Naive thymus-derived CD4-positive, alpha-beta T cell (primary cell): ENCODE data around the gene ARL8B. TPM values are rescaled to one million over a fixed set of nuclear protein-coding genes. Genes with fewer than 3 reads are reported as not detected.
"Not testable (repeated sequence)": the region's sequence is repeated elsewhere in the genome, so short reads cannot be mapped to it uniquely, and the experiment has no call there.

Experiments used
- ATAC-seq: fragments of 150-1000 bp; cut with Tn5 transposase; 2 replicates; pipeline ENCODE4 v1.10.0; 2021; ENCODE audit warnings: mild to moderate bottlenecking, moderate library complexity
- CTCF ChIA-PET: fragments of 350-600 bp; sonication (Branson Sonifier 250); formaldehyde crosslinking; loops from one replicate; lab custom pipeline; 2021; ENCODE audit warnings: antibody characterized with exemption; lab: Charles Lee
- POLR2A ChIA-PET: fragments of 350-600 bp; sonication (Branson Sonifier 250); formaldehyde crosslinking; loops from one replicate; lab custom pipeline; 2021; ENCODE audit warnings: antibody characterized with exemption, inconsistent platforms; lab: Charles Lee
- DNase-seq, 9 donors: peaks; one replicate each; pipeline versions ENCODE4 v3.0.0 to v3.0.0-alpha.2; 2020 to 2022; ENCODE audit warnings: mixed read lengths in 1 of 9
- H3K27ac ChIP-seq: one replicate; pipeline ENCODE4 v1.7.0; 2013; ENCODE audit warnings: mild to moderate bottlenecking, low read depth, low read length, moderate library complexity
- H3K27me3 ChIP-seq, 2 donors: one replicate each; pipeline ENCODE4 v1.7.0; 2013; ENCODE audit warnings: low read length in 2 of 2, mild to moderate bottlenecking in 2 of 2, moderate library complexity in 2 of 2; ENCODE audit not compliant: control insufficient read depth in 2 of 2, insufficient read depth in 2 of 2
- H3K36me3 ChIP-seq, 3 experiments: 1 replicate in 2 of 3; 2 replicates in 1 of 3; pipeline ENCODE4 v1.7.0; 2013; ENCODE audit warnings: low read length in 3 of 3, mild to moderate bottlenecking in 3 of 3, moderate library complexity in 1 of 3; ENCODE audit not compliant: insufficient read depth in 3 of 3, control insufficient read depth in 2 of 3
- H3K4me1 ChIP-seq, 2 donors: one replicate each; pipeline ENCODE4 v1.7.0; 2013; ENCODE audit warnings: low read length in 2 of 2, mild to moderate bottlenecking in 2 of 2, moderate library complexity in 1 of 2; ENCODE audit not compliant: control insufficient read depth in 2 of 2, insufficient read depth in 2 of 2
- H3K4me3 ChIP-seq: 2 replicates; pipeline ENCODE4 v1.7.0; 2013; ENCODE audit warnings: mild to moderate bottlenecking, low read length
- H3K9me3 ChIP-seq, 3 experiments: 1 replicate in 2 of 3; 2 replicates in 1 of 3; pipeline ENCODE4 v1.7.0; 2013; ENCODE audit warnings: low read length in 3 of 3; ENCODE audit not compliant: control insufficient read depth in 2 of 3
- H3K27ac Mint-ChIP-seq, 9 donors: one replicate each; pipeline ENCODE4 v1.8.0; 2020 to 2022; ENCODE audit warnings: mixed read lengths in 9 of 9, mild to moderate bottlenecking in 8 of 9, moderate library complexity in 5 of 9, inconsistent platforms in 2 of 9
- H3K27me3 Mint-ChIP-seq, 5 donors: one replicate each; pipeline ENCODE4 v1.8.0; 2021 to 2022; ENCODE audit warnings: mixed read lengths in 5 of 5, mild to moderate bottlenecking in 1 of 5
- H3K36me3 Mint-ChIP-seq, 5 donors: one replicate each; pipeline ENCODE4 v1.8.0; 2020 to 2022; ENCODE audit warnings: mixed read lengths in 5 of 5, mild to moderate bottlenecking in 3 of 5, inconsistent platforms in 1 of 5
- H3K4me1 Mint-ChIP-seq, 7 donors: one replicate each; pipeline ENCODE4 v1.8.0; 2020 to 2022; ENCODE audit warnings: mixed read lengths in 7 of 7, mild to moderate bottlenecking in 3 of 7, inconsistent platforms in 1 of 7
- H3K4me3 Mint-ChIP-seq, 10 donors: one replicate each; pipeline ENCODE4 v1.8.0; 2020 to 2022; ENCODE audit warnings: mild to moderate bottlenecking in 10 of 10, mixed read lengths in 10 of 10, moderate library complexity in 6 of 10, inconsistent platforms in 2 of 10
- H3K9me3 Mint-ChIP-seq, 11 donors: one replicate each; pipeline ENCODE4 v1.8.0; 2020 to 2022; ENCODE audit warnings: mixed read lengths in 11 of 11, mild to moderate bottlenecking in 4 of 11, inconsistent platforms in 1 of 11, moderate library complexity in 1 of 11
- intact Hi-C, 2 donors: fragments of 100-400 bp; cut with micrococcal nuclease; formaldehyde crosslinking; loops; one replicate each; pipeline ENCODE4 v1.15.1; 2023
- polyA plus RNA-seq, 2 donors: library from polyadenylated mRNA; unstranded; fragments of 300-500 nt; fragmentation: Illumina TruSeq; gene quantifications; one replicate each; pipeline ENCODE4 v1.2.3, GENCODE V29; 2021
- total RNA-seq, 6 experiments: library from RNA in 5 of 6; stranded (reverse) in 5 of 6; gene quantifications; 1 replicate in 5 of 6; 2 replicates in 1 of 6; pipeline ENCODE4 v1.2.3 and lab custom pipeline; 2021 to 2026

The ARL8B gene
- total and polyA plus RNA-seq, 7 experiments from 2014 or later: 43.7 to 66.1 (median 48.4) TPM

DNA sequence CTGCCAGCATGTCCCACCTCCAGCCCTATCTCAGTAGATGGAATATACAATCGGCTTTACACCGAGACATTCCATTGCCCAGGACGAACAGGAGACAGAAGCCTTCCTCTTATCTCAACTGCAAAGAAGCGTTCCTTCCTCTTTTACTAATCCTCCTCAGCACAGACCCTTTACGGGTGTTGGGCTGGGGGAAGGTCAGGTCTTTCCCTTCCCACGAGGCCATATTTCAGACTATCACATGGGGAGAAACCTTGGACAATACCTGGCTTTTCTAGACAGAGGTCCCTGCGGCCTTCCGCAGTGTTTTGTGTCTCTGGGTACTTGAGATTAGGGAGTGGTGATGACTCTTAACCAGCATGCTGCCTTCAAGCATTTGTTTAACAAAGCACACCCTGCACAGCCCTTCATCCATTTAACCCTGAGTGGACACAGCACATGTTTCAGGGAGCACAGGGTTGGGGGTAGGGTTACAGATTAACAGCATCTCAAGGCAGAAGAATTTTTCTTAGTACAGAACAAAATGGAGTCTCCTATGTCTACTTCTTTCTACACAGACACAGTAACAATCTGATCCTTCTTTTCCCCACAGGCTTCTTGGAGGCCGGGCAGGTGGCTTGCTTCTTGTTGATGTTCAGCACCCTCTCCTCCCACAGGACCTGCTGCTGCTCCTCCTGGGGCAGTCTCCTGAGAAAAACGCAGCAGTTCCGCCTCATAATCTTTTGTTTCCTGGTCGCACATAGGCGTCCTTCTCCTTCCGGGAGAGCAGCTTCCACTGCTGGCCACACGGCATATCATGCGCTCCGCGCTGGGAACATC is 39.9 kb upstream of the ARL8B start:
- H3K9me3 Mint-ChIP-seq, CTCF ChIA-PET, intact Hi-C loops, H3K9me3 ChIP-seq, ATAC-seq, H3K27me3 ChIP-seq, POLR2A ChIA-PET, H3K36me3 ChIP-seq, H3K36me3 Mint-ChIP-seq, DNase-seq, H3K4me1 ChIP-seq, H3K4me3 ChIP-seq, H3K27ac ChIP-seq, H3K27ac Mint-ChIP-seq, H3K4me3 Mint-ChIP-seq, H3K4me1 Mint-ChIP-seq: not testable (repeated sequence)
- H3K27me3 Mint-ChIP-seq: peaks cover 0 to 23% (median 5%) of the 10 kb centered on the region in 5 donors

DNA sequence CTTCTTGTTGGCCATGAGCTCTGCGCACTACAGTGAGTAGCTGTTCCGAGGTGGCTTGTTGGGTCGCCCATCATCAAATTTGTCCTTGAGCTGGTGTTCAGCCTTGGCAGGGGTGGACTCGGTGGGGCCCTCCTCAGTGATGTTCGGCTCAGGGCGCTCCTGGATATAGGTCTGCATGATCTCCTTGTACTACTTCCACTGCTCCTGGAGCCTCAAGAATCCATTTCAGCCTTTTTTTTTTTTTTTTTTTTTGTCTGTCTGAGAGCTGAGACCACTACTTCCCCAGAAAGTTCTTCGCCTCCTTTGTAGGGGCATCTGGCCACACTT is 39.3 kb upstream of the ARL8B start:
- H3K27me3 ChIP-seq: no peaks in the 10 kb centered on the region
- intact Hi-C loops: no loop called here
- Mint-ChIP-seq H3K36me3 (no peaks in the 10 kb centered on the region), H3K4me1 (no peaks in the 10 kb centered on the region), H3K27me3 (peaks cover 0 to 21% (median 5%) of the 10 kb centered on the region in 5 donors), H3K4me3 (no peak overlapping the region), H3K27ac (no peak overlapping the region), H3K9me3 (no peaks in the 10 kb centered on the region)
- no peak overlapping the region for H3K27ac ChIP-seq
- ATAC-seq: no peak
- no peaks in the 10 kb centered on the region for H3K4me1 ChIP-seq
- H3K9me3 ChIP-seq: no peaks in the 10 kb centered on the region
- CTCF ChIA-PET: no interaction called here
- H3K36me3 ChIP-seq: no peaks in the 10 kb centered on the region
- POLR2A ChIA-PET: no interaction called here
- DNase-seq: no peak
- H3K4me3 ChIP-seq: no peak overlapping the region

DNA sequence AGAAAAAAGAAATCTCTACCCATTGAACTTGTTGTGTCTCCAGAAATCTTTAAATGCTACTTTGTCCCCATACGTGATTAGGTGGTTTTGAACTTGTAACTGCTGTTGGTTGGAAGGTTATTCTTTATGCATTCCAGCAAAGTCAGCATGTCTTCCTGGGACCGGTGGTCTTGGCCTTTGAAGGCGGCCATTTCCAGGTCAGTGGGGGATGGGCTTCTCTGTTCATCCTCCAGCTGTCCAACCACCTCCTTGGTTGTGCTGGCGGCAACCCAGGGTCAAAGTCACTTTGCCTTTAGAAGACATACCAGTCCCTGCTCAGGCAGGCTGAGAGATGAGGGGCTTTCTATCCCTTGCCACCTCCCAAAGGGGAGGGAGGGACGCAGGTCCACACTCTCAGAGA is 37.9 kb upstream of the ARL8B start:
- no peaks in the 10 kb centered on the region for H3K9me3 Mint-ChIP-seq
- H3K27ac ChIP-seq: no peak overlapping the region
- no peaks in the 10 kb centered on the region for H3K36me3 ChIP-seq
- H3K36me3 Mint-ChIP-seq: no peaks in the 10 kb centered on the region
- intact Hi-C loops: no loop called here
- no peaks in the 10 kb centered on the region for H3K4me1 Mint-ChIP-seq
- H3K4me1 ChIP-seq: no peaks in the 10 kb centered on the region
- H3K9me3 ChIP-seq: no peaks in the 10 kb centered on the region
- ATAC-seq (no peak), DNase-seq (no peak)
- no peak overlapping the region for H3K27ac Mint-ChIP-seq
- H3K27me3 Mint-ChIP-seq: peaks cover 0 to 27% (median 5%) of the 10 kb centered on the region in 5 donors
- POLR2A ChIA-PET: no interaction called here
- H3K27me3 ChIP-seq: no peaks in the 10 kb centered on the region
- no peak overlapping the region for H3K4me3 Mint-ChIP-seq
- H3K4me3 ChIP-seq: no peak overlapping the region
- CTCF ChIA-PET: no interaction called here

DNA sequence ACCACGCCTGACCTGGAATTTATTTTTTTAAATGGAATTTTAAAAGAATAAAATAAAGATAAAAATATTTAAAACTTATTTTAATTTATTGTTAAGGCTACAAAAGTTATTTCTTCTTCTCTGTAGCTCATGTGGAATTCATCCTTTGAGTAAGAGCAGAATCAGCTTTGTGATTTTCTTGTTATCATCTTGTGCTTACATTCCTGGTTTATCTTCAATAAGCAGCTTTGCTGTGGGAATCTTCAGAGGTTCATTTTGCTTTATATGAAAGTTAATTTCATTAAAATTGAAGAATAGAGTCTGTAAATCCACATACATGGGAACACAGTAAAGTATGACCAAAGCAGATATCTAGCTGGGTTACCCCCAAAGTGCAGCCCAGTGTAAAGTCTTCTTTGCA is 35.4 kb upstream of the ARL8B start:
- H3K4me3 Mint-ChIP-seq: no peak overlapping the region
- H3K27ac ChIP-seq: no peak overlapping the region
- intact Hi-C loops: no loop called here
- no peaks in the 10 kb centered on the region for H3K36me3 ChIP-seq
- H3K27me3 ChIP-seq: no peaks in the 10 kb centered on the region
- peaks cover 0 to 29% (median 5%) of the 10 kb centered on the region in 5 donors for H3K27me3 Mint-ChIP-seq
- no peaks in the 10 kb centered on the region for H3K9me3 Mint-ChIP-seq
- H3K4me3 ChIP-seq: no peak overlapping the region
- H3K4me1 Mint-ChIP-seq: no peaks in the 10 kb centered on the region
- no peak for DNase-seq
- no peaks in the 10 kb centered on the region for H3K4me1 ChIP-seq
- ChIA-PET POLR2A (no interaction called here), CTCF (no interaction called here)
- no peak for ATAC-seq
- H3K9me3 ChIP-seq: no peaks in the 10 kb centered on the region
- H3K27ac Mint-ChIP-seq: no peak overlapping the region
- no peaks in the 10 kb centered on the region for H3K36me3 Mint-ChIP-seq

- ATAC-seq: no peak
- POLR2A ChIA-PET: no interaction called here
These were observed 34.9 kb upstream of the ARL8B start for GRCh38 chr3:5087209-5087608.

DNA sequence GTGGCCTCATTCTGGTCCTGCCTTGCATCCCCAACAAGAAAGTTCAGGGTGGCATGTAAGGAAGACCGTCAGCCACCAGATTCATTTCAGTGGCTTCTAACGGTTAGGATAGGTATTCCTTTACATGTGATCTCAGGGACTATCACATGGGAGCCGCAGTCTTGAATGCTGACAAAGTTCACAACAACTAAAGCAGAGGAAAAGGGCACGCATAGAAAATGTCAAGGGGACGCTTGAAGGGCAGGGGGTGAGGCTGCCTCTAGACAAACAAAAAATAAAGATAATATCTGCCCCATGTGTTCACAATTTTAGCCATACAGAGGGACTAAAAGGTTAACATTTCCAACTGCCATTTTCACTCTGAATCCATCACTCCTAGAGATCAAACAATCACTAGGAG is 31.9 kb upstream of the ARL8B start:
- Histone ChIP-seq H3K9me3 (no peaks in the 10 kb centered on the region), H3K27ac (no peak overlapping the region), H3K4me3 (no peak overlapping the region), H3K36me3 (no peaks in the 10 kb centered on the region), H3K4me1 (no peaks in the 10 kb centered on the region), H3K27me3 (no peaks in the 10 kb centered on the region)
- H3K4me3 Mint-ChIP-seq: no peak overlapping the region
- H3K4me1 Mint-ChIP-seq: no peaks in the 10 kb centered on the region
- H3K27ac Mint-ChIP-seq: no peak overlapping the region
- no peaks in the 10 kb centered on the region for H3K36me3 Mint-ChIP-seq
- POLR2A ChIA-PET: interaction anchor here (0.6 kb wide), 1 partner anchor 389 kb away, joined by 3 read pairs; no protein-coding TSS in a partner anchor
- ATAC-seq (no peak), DNase-seq (no peak)
- H3K27me3 Mint-ChIP-seq: peaks cover 8 to 36% (median 12%) of the 10 kb centered on the region in 5 donors
- intact Hi-C loops: no loop called here
- H3K9me3 Mint-ChIP-seq: no peaks in the 10 kb centered on the region
- CTCF ChIA-PET: no interaction called here

More at GRCh38 chr3:5087209-5087608, 34.9 kb upstream of the ARL8B start:
- Mint-ChIP-seq H3K9me3 (no peaks in the 10 kb centered on the region), H3K27ac (no peak overlapping the region), H3K36me3 (no peaks in the 10 kb centered on the region), H3K4me3 (no peak overlapping the region), H3K4me1 (no peaks in the 10 kb centered on the region), H3K27me3 (peaks cover 0 to 27% (median 5%) of the 10 kb centered on the region in 5 donors)
- H3K9me3 ChIP-seq: no peaks in the 10 kb centered on the region
- H3K4me1 ChIP-seq: no peaks in the 10 kb centered on the region
- DNase-seq: no peak
- H3K36me3 ChIP-seq: no peaks in the 10 kb centered on the region
- no peak overlapping the region for H3K27ac ChIP-seq
- H3K27me3 ChIP-seq: no peaks in the 10 kb centered on the region
- intact Hi-C loops: no loop called here
- H3K4me3 ChIP-seq: no peak overlapping the region
- CTCF ChIA-PET: interaction anchor here (0.6 kb wide), 1 partner anchor 375 kb away, joined by 4 read pairs; no protein-coding TSS in a partner anchor

- intact Hi-C loops: no loop called here
- ChIA-PET POLR2A (no interaction called here), CTCF (no interaction called here)
- Mint-ChIP-seq H3K27me3 (peaks cover 21 to 50% (median 25%) of the 10 kb centered on the region in 5 donors), H3K4me1 (peaks cover 0 to 5% (median 4%) of the 10 kb centered on the region in 7 donors), H3K9me3 (no peaks in the 10 kb centered on the region), H3K4me3 (no peak overlapping the region), H3K36me3 (peaks cover 0 to 3% (median 0%) of the 10 kb centered on the region in 5 donors), H3K27ac (no peak overlapping the region)
- no peak overlapping the region for H3K27ac ChIP-seq
- no peaks in the 10 kb centered on the region for H3K27me3 ChIP-seq
- H3K36me3 ChIP-seq: no peaks in the 10 kb centered on the region
- no peak for ATAC-seq
- no peaks in the 10 kb centered on the region for H3K9me3 ChIP-seq
- no peaks in the 10 kb centered on the region for H3K4me1 ChIP-seq
- no peak for DNase-seq
- no peak overlapping the region for H3K4me3 ChIP-seq
These were observed 30.1 kb upstream of the ARL8B start for GRCh38 chr3:5092018-5092417.
